HG02798 (cell line): ENCODE results near the gene MRPS18C.
"Not testable (repeated sequence)": the region's sequence is repeated elsewhere in the genome, so short reads cannot be mapped to it uniquely, and the experiment has no call there.

Experiments used
- ATAC-seq: cut with Tn5 transposase; IDR thresholded peaks from one replicate; pipeline ENCODE4 v1.9.1; 2021; ENCODE audit warnings: mild to moderate bottlenecking; ENCODE audit not compliant: unreplicated experiment, poor library complexity

Gene MRPS18C

DNA sequence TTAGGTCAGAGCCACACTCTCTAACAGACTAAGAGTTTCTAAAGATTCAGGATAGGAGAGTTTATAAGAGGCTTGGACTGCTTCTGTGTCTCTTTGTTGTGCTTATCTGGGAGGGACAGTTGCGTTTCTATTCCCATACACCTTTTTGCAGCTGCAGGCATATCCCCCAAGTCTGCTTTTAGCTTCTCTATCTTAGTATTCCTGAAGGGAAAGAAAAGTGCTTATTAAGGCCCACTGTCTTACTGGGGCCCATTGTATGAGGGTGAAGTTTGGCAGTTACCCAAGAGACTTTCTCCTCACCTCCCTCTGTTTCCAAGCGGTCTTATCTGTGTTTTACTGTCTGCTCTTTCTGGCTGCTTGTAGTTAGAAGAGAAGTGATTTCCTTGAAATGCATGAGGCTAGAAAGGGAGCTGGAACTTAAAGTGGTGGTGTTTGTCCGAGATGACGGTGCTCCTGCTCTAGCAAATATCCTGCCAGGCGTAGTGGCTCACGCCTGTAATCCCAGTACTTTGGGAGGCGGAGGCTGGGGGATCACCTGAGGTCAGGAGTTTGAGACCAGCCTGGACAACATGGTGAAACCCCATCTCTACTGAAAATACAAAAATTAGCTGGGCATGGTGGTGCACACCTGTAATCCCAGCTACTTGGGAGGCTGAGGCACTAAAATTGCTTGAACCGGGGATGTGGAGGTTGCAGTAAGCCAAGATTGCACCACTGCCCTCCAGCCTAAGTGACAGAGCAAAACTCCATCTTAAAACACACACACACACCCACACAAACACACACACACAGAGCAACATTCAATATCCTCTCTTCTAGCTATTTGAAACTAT is 40.4 kb downstream of the MRPS18C start:
- ATAC-seq, result not testable (repeated sequence)

DNA sequence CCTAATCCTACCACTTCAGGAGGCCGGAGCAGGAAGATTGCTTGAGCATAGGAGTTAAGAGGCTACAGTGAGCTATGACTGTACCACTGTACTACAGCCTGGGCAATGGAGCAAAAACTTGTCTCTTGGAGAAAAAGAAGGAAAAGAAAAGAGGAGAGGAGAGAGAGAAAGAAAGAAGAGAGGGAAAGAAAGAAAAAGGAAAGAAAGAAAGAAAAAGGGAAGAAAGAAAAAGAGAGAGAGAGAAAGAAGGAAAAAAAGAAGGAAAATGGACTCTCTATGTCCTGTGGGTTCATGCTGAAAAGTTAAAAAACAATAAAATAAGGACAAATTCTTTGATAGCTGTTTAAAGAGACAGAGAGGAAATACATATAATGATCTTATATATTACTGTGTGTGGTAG is 42.3 kb downstream of the MRPS18C start:
- ATAC-seq, result no peak

DNA sequence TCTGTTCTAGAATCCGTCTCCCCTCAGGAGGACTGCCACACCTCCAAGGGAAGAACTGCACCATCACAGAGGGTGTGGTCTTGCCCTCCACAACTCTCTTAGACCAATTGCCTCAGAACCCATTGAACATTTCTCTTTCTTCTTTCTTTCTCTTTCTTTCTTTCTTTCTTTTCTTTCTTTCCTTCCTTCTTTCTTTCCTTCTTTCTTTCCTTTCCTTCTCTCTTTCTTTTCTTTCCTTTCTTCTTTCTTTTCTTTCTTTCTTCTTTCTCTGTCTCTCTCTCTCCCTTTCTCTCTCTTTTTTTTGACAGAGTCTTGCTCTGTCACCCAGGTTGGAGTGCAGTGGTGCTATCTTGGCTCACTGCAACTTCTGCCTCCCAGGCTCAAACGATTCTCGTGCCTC is 45.8 kb downstream of the MRPS18C start:
- ATAC-seq, result not testable (repeated sequence)

DNA sequence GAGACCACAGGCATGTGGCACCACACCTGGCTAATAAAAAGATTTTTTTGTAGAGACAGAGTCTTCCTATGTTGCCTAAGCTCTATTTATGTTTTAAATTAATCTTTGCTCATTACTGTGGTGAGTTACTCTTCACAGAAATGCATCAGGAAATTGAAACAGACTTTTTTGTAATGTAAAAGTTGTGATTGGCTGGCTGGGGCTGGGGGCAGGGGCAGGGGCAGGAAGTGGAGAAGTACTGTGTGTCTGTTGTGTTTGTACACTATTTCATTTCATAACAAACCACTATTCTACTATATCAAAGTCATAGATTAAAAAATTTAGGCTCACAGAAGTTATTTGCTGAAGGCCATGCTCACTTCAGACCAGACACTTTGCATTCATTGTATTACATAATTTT is 48.1 kb downstream of the MRPS18C start:
- no peak for ATAC-seq

DNA sequence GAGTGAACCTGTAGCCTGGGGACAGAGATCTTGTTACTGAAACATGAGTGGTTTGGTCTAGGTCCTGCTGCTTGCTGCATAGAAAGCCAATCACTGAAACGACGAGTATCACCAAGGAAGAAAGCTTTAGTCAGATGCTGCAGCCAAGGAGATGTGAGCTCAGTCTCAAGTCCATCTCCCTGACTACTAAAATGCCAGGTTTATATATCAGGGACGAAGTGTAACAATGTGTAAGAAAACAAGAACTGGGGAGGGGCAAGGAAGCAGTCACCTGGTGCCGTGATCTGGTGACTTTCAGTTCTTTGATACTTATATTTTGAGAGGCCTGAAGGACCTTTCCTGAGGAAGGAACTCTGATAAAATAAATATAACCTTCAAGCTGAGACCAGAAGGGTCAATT is 48.6 kb downstream of the MRPS18C start:
- ATAC-seq, result no peak

DNA sequence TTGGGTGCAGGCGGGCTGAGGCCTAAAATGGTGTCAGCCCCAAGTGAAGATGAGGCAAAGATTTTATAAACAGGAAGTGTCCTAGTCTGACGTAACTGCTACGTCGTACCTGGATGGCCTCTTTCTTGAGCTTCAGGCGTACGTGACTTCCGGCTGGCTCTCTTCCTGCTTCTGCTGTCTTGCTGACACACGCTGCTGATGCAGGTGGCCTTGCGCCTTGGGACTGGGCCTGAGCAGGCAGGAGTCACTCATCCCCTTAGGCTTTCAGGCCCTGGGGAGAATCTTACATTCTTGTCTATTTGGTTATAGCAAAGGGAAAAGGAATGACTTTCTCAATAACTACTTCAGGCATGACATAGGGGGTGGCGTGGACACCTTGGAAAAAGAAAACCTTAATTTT is 49.1 kb downstream of the MRPS18C start:
- no peak for ATAC-seq

DNA sequence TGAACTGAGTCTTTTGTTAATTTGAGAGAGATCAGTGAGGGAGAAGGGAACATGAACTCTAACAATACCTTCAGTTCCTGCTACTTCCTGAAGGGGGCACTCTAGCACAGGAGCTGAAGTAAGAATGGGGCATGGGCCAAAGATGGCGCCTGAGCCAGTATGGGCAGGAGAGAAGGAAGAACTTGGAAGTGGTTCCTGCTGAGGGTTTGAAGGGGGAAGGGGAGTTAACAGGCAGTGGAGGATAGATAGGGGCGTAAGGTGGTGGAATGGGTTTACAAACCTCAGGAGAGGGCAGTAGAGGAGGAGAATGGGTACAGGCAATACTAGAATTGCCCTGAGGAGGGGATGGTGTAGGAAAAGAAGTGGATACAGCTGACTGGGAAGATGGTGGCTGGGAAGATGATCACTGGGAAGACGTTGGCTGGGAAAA is 53.3 kb downstream of the MRPS18C start:
- ATAC-seq, result peak; percentile 57

DNA sequence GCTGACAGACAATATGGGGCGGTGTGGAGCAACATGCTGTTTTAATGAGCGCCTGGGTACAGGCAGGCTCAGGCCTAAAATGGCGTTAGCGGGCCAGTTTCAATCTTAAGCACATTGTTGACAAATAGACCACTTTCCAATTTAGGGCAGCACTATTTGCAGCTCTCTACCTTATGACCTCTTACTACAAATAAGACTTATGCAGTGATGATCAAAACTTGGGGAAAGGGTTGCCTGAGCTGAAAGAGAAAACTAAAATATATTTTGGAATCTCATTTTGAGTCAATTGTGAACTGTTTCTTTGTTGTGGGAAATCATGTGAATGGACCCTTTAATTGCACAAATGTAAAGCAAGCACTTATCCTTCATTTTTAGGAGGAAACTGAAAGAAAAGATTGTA is 54.6 kb downstream of the MRPS18C start:
- ATAC-seq, result no peak
